HG03575 (cell line): ENCODE measurements around the gene TMEM143.
"Not testable (repeated sequence)": the region's sequence is repeated elsewhere in the genome, so short reads cannot be mapped to it uniquely, and the experiment has no call there.

Source experiments
- ATAC-seq: cut with Tn5 transposase; IDR thresholded peaks from one replicate; pipeline ENCODE4 v1.9.1; 2021; ENCODE audit not compliant: unreplicated experiment, insufficient number of reproducible peaks, low FRiP score; ENCODE audit errors: extremely low read depth

The TMEM143 gene

GRCh38 chr19:48308631-48309586 is 54.8 kb downstream of the TMEM143 start:
- ATAC-seq, result no peak

DNA sequence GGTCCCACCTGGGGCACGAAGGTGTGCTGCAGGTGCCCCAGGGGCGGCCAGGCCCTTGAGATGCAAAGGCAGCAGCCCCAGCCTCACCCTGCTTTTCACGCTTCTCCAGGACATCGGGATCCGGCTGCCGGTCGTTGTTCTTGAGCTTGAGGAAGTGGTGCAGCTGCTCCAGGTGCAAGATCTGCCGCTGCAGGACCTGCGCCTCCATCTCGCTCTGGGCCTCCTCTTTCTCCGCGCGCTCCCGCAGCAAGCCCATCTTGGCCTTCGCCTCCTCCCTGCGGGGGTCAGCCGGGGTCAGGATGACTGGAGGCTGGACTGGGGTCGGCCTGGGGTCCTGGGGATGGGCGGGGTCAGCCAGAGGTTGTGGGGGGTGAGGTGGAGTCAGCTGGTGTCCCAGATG is 59.9 kb downstream of the TMEM143 start:
- ATAC-seq, result no peak

DNA sequence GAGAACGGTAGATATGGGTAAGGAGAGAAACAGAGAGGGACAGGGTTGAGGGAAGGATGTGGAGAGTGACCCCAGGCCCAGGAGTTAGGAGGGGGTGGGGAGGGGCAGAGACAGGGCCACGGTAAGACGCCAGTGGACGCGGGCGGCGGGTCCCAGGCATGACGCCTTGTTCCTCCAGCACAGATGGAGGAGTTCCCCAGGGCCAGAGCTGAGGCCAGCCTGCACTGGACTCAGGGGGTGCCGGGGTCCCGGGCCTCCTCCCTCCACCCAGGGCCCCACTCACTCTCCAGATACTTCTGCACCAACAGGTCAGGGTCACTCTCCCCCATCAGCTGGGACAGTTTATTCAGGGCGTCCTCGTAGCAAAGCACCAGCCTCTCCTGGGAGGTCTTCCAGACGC is 60.4 kb downstream of the TMEM143 start:
- ATAC-seq, result no peak

DNA sequence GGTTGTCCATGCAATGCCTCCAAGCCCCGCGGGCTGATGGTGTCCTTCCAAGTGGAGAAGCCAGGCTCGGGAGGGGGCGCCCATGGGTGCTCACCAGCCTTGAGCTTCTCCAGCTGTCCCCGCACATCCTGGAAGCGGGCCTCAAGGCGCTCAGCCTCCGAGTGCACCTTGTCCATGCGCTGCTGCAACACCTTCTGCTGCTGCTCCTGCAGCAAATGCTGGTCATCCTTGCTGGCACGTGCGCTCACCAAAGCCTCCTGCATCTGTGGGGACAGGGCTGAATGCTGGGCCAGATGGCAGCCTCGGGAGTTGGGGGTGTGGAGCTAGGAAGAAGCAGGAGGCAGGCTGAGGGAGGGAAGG is 61.2 kb downstream of the TMEM143 start:
- ATAC-seq, result no peak

- ATAC-seq, result no peak
These were observed 61.7 kb downstream of the TMEM143 start for GRCh38 chr19:48301886-48302599.

DNA sequence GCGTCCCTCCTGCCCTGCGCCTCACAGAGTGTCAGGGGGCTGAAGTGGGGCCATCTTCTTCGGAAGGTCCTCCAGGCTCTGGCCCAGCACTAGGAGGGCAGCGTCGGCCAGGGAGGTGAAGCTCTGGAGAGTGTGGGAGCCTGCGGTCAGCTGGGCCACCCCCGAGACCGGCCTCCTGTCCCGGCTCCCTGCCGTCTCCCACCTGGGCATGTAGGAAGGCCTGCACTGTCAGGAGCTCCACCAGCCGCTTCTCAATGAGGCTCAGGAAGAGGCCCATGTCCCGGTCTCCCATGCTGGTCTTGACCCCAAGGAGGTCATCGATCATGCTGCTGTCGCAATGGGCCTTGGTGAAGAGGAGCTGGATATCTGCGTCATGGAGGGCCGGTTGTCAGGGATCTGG is 65.8 kb downstream of the TMEM143 start:
- no peak for ATAC-seq

DNA sequence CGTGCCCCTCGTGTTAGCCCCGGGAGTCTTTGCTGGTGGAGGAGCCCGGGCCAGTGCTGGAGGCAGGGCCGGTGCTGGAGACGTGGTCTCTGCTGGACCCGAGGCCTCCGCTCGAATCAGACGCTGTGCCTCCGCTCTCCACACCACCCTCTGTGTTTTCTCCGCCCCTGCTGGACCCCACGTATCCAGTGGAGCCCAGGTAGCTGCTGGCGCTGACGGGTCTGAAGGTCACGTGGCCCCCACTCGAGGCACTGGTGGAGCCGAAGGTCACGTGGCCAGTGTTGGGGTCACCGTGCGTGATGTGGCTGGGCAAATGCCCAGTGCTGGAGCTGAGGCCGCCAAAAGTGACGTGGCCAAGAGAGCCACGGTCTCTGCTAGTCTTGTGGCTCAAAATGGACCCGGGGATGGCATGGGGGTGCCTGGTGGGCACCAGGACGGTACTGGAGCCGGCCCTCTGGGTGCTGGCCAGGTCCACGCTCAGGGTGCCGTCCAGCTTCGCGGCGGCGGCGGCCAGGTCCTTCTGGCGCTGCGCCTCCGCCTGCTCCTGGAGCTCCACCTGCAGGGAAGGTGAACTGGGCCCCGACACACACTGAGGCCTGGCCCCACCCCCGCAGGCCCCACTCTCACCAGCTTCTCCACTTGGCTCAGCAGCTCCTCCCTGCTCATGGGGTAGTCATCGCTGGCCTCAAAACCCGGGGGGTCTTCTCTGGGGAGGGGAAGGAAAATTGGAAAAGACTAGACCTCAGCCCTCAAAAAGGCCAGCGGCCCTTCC is 66.6 kb downstream of the TMEM143 start:
- ATAC-seq, result no peak

DNA sequence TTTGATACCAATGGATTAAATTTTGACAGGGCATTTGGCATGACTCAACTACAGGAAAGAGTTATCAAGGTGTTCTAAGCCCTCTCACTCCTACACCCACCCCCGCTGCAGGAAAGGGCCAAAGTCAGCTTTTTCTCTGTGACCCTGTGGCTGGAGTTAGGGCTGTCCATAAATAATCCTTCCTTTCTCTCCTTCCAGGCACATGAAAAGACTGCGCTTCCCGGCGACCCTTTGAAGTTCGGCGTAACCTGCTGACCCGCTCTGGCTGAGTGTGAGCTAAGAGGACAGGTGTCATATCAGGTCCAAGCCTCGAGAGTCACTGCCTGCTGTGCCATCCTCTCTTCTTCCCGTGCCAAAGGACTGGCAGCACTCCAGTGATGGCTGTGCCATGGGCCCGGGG is 68.3 kb downstream of the TMEM143 start:
- ATAC-seq, result no peak

GRCh38 chr19:48292798-48293197 is 70.9 kb downstream of the TMEM143 start:
- ATAC-seq, result no peak

DNA sequence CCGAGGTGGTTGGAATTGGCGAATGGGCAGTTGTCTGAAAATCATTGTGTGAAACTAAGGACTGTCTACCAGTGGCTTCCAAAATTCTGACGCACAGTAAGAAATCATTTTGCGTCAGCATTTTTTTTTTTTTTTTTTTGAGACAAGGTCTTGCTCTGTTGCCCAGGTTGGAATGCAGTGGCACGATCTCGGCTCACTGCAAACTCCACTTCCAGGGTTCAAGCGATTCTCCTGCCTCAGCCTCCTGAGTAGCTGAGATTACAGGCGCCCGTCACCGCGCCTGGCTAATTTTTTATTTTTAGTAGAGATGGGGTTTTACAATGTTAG is 72.3 kb downstream of the TMEM143 start:
- not testable (repeated sequence) for ATAC-seq

- ATAC-seq, result no peak
These were observed 72.8 kb downstream of the TMEM143 start for GRCh38 chr19:48290771-48291488.

DNA sequence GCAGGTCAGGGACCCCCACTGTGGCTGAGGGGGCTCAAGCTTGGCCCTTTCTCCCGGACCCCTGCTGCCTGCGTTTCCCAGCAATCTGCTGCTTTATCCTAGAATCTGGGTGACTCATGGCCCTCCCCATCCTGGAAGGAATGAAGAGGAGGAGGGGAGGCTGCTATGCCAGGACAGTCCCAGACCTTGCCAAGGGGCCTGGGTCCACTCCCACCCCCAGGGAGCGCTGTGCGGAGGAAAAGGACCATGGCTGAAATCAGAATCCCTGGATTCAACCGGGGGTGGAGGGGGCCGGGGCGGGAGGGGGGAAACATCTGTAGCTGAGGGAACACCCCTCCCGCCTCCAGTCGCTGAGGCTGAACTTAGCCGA is 73.4 kb downstream of the TMEM143 start:
- no peak for ATAC-seq

GRCh38 chr19:48287748-48288147 is 76.0 kb downstream of the TMEM143 start:
- no peak for ATAC-seq

GRCh38 chr19:48284896-48285295 is 78.8 kb downstream of the TMEM143 start:
- no peak for ATAC-seq

DNA sequence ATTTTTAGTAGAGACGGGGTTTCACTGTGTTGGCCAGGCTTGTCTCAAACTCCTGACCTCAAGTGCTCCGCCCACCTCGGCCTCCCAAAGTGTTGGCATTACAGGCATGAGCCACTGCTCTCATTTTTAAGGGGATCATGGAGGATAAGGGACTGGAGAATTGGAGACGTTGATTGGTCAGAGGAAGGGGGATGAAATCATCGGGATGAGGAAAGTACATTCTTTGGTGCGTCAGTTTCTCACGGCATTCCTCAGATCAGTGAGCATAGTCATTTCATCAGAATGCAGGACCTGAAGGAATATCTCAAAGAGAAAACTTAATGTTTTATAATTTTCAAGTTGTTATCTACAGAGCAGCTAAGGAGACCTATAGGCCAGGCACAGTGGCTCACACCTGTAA is 79.8 kb downstream of the TMEM143 start:
- ATAC-seq, result no peak
